WTC11 (cell line): Measurements from ENCODE around the gene GNPNAT1. TPM values are rescaled to one million over a fixed set of nuclear protein-coding genes. Genes with fewer than 3 reads are reported as not detected.

ENCODE experiments used
- E2F5 ChIP-seq: sonication (generic); formaldehyde crosslinking; IDR thresholded peaks from 2 replicates; pipeline ENCODE4 v1.8.1; 2022; ENCODE audit warnings: mild to moderate bottlenecking, moderate library complexity, missing genetic modification reagents
- ELF4 ChIP-seq: sonication (generic); formaldehyde crosslinking; IDR thresholded peaks from 2 replicates; pipeline ENCODE4 v1.8.1; 2022; ENCODE audit warnings: low read depth, mild to moderate bottlenecking, moderate library complexity, missing genetic modification reagents
- FOXJ3 ChIP-seq: sonication (generic); formaldehyde crosslinking; IDR thresholded peaks from 2 replicates; pipeline ENCODE4 v1.9.0; 2021; ENCODE audit warnings: missing genetic modification reagents, mild to moderate bottlenecking, borderline replicate concordance
- FOXP1 ChIP-seq: sonication (generic); formaldehyde crosslinking; IDR thresholded peaks from 2 replicates; pipeline ENCODE4 v1.8.0; 2022; ENCODE audit warnings: missing genetic modification reagents, mild to moderate bottlenecking, moderate library complexity, borderline replicate concordance
- GTF2I ChIP-seq: fragments of 250-450 bp; sonication (Bioruptor Pico); conservative IDR thresholded peaks from 2 replicates; pipeline ENCODE4 v1.4.0; 2021; ENCODE audit warnings: mild to moderate bottlenecking
- IRF2 ChIP-seq: sonication (generic); formaldehyde crosslinking; IDR thresholded peaks from 2 replicates; pipeline ENCODE4 v1.8.0; 2022; ENCODE audit warnings: low read depth, missing genetic modification reagents, borderline replicate concordance
- KAT7 ChIP-seq: sonication (generic); formaldehyde crosslinking; IDR thresholded peaks from 2 replicates; pipeline ENCODE4 v1.8.1; 2023; ENCODE audit warnings: missing genetic modification reagents, mild to moderate bottlenecking, borderline replicate concordance
- MYBL2 ChIP-seq: sonication (generic); formaldehyde crosslinking; IDR thresholded peaks from 2 replicates; pipeline ENCODE4 v1.8.1; 2023; ENCODE audit warnings: mild to moderate bottlenecking, moderate library complexity, missing genetic modification reagents
- NR1H2 ChIP-seq: sonication (generic); formaldehyde crosslinking; IDR thresholded peaks from 2 replicates; pipeline ENCODE4 v1.9.0; 2021; ENCODE audit warnings: mild to moderate bottlenecking, moderate library complexity, missing genetic modification reagents
- ZNF232 ChIP-seq: sonication (generic); formaldehyde crosslinking; IDR thresholded peaks from 2 replicates; pipeline ENCODE4 v1.8.0; 2022; ENCODE audit warnings: mild to moderate bottlenecking, missing genetic modification reagents
- ZNF396 ChIP-seq: fragments of 250-450 bp; sonication (Bioruptor Pico); IDR thresholded peaks from 2 replicates; pipeline ENCODE4 v1.8.0; 2021; ENCODE audit warnings: mild to moderate bottlenecking, moderate library complexity, borderline replicate concordance
- ZNF532 ChIP-seq: fragments of 250-450 bp; sonication (Bioruptor Pico); IDR thresholded peaks from 2 replicates; pipeline ENCODE4 v1.9.0; 2021; ENCODE audit warnings: mild to moderate bottlenecking, borderline replicate concordance
- ZNF671 ChIP-seq: fragments of 250-450 bp; sonication (Bioruptor Pico); IDR thresholded peaks from 2 replicates; pipeline ENCODE4 v1.8.0; 2021; ENCODE audit warnings: mild to moderate bottlenecking
- total RNA-seq: library from RNA; stranded (reverse); gene quantifications from 3 replicates; pipeline ENCODE4 v1.2.3, GENCODE V29; 2021
- TF ChIP-seq, protein P1 (sequence below): fragments of 250-450 bp; sonication (Bioruptor Pico); IDR thresholded peaks from 2 replicates; pipeline ENCODE4 v1.9.0; 2021; ENCODE audit warnings: mild to moderate bottlenecking
- TF ChIP-seq, protein P2 (sequence below): sonication (generic); formaldehyde crosslinking; IDR thresholded peaks from 2 replicates; pipeline ENCODE4 v1.8.0; 2023; ENCODE audit warnings: missing genetic modification reagents, mild to moderate bottlenecking, borderline replicate concordance

Gene GNPNAT1
- total RNA-seq, 1 experiment from 2014 or later: 43.5 TPM

GRCh38 chr14:52755607-52756316 is 35.6 kb downstream of the GNPNAT1 start (continued):
- TF ChIP-seq, protein P1, sequence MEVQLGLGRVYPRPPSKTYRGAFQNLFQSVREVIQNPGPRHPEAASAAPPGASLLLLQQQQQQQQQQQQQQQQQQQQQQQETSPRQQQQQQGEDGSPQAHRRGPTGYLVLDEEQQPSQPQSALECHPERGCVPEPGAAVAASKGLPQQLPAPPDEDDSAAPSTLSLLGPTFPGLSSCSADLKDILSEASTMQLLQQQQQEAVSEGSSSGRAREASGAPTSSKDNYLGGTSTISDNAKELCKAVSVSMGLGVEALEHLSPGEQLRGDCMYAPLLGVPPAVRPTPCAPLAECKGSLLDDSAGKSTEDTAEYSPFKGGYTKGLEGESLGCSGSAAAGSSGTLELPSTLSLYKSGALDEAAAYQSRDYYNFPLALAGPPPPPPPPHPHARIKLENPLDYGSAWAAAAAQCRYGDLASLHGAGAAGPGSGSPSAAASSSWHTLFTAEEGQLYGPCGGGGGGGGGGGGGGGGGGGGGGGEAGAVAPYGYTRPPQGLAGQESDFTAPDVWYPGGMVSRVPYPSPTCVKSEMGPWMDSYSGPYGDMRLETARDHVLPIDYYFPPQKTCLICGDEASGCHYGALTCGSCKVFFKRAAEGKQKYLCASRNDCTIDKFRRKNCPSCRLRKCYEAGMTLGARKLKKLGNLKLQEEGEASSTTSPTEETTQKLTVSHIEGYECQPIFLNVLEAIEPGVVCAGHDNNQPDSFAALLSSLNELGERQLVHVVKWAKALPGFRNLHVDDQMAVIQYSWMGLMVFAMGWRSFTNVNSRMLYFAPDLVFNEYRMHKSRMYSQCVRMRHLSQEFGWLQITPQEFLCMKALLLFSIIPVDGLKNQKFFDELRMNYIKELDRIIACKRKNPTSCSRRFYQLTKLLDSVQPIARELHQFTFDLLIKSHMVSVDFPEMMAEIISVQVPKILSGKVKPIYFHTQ: no peak
- TF ChIP-seq NR1H2 (CRISPR knock-in tag): no peak
- TF ChIP-seq ZNF532 (CRISPR knock-in tag): no peak
- TF ChIP-seq KAT7: no peak
- TF ChIP-seq IRF2 (CRISPR knock-in tag): no peak
- TF ChIP-seq, protein P2, sequence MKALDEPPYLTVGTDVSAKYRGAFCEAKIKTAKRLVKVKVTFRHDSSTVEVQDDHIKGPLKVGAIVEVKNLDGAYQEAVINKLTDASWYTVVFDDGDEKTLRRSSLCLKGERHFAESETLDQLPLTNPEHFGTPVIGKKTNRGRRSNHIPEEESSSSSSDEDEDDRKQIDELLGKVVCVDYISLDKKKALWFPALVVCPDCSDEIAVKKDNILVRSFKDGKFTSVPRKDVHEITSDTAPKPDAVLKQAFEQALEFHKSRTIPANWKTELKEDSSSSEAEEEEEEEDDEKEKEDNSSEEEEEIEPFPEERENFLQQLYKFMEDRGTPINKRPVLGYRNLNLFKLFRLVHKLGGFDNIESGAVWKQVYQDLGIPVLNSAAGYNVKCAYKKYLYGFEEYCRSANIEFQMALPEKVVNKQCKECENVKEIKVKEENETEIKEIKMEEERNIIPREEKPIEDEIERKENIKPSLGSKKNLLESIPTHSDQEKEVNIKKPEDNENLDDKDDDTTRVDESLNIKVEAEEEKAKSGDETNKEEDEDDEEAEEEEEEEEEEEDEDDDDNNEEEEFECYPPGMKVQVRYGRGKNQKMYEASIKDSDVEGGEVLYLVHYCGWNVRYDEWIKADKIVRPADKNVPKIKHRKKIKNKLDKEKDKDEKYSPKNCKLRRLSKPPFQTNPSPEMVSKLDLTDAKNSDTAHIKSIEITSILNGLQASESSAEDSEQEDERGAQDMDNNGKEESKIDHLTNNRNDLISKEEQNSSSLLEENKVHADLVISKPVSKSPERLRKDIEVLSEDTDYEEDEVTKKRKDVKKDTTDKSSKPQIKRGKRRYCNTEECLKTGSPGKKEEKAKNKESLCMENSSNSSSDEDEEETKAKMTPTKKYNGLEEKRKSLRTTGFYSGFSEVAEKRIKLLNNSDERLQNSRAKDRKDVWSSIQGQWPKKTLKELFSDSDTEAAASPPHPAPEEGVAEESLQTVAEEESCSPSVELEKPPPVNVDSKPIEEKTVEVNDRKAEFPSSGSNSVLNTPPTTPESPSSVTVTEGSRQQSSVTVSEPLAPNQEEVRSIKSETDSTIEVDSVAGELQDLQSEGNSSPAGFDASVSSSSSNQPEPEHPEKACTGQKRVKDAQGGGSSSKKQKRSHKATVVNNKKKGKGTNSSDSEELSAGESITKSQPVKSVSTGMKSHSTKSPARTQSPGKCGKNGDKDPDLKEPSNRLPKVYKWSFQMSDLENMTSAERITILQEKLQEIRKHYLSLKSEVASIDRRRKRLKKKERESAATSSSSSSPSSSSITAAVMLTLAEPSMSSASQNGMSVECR (CRISPR knock-in tag): no peak
- no peak for TF ChIP-seq MYBL2
- no peak for TF ChIP-seq ZNF396 (CRISPR knock-in tag)
- TF ChIP-seq E2F5 (CRISPR knock-in tag): no peak
- TF ChIP-seq FOXJ3 (CRISPR knock-in tag): no peak
- TF ChIP-seq ZNF232: no peak
- TF ChIP-seq FOXP1 (CRISPR knock-in tag): no peak
- TF ChIP-seq ELF4 (CRISPR knock-in tag): no peak
- TF ChIP-seq GTF2I: no peak
- no peak for TF ChIP-seq ZNF671
